ENCODE measurements around the gene SNTB2.
A peak's percentile ranks its signal among the peaks of the same experiment; 100 is the strongest.

The SNTB2 gene

DNA sequence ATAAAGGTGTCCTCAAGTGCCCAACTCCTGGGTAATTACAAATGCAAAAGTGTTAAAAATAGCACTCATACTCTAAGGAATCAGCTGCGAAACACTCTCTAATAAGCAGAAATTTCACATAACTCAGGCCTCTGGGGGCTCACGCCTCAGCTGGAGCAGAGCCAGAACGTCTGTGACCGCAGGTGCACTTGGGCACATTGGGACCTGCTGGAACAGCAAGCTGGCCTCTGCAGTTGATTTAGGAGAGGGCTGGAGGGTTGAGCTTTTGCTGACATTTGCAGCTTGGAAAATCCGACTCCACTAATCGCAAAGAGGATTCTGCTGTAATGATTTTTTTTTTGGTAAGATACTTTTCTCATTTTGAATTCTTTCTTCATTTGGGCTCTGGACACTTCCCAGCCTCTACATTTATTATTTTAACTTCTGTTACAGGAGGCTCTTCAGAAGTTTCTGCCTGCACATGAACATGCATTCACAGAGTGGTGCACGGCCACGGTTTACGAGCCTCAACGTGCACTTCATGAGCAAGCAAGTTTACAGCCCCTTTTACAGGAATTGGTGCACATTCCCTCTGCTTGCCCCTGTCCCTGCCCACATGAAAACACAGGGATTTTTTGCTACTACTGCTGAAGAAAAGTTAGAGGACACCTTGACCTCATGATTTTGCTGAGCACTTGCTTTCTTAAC is 4.1 kb upstream of the SNTB2 start:
- Histone ChIP-seq H3K4me3 (ENCODE audit: insufficient read depth in 1 of 2, low read depth in 1 of 2, low read length in 2 of 2) (peak overlapping the region in 1 of 2 experiments; percentile 28), H3K18ac (ENCODE audit: low read depth in 1 of 2, low read length in 2 of 2) (no peak overlapping the region), H3K27ac (ENCODE audit: low read length, poor library complexity, severe bottlenecking) (no peak overlapping the region), H3K23ac (ENCODE audit: low read length in 2 of 2) (no peak overlapping the region), H3K4me1 (ENCODE audit: control insufficient read depth, insufficient read depth, low read depth, low read length) (peaks cover 14% of the 10 kb centered on the region), H3K9ac (ENCODE audit: low read length) (peak overlapping the region; percentile 61), H2BK5ac (ENCODE audit: low read depth, low read length, poor library complexity, severe bottlenecking) (no peak overlapping the region), H2BK12ac (ENCODE audit: low read length in 2 of 2) (no peak overlapping the region), H2AK5ac (ENCODE audit: low read length, severe bottlenecking) (no peak overlapping the region), H2AFZ (ENCODE audit: low read depth, low read length) (no peak overlapping the region), H4K8ac (ENCODE audit: low read length) (no peak overlapping the region), H3K4me2 (ENCODE audit: low read length, poor library complexity, severe bottlenecking) (no peak overlapping the region), H3K36me3 (ENCODE audit: control insufficient read depth in 1 of 2, insufficient read depth in 2 of 2, low read depth in 1 of 2, low read length in 2 of 2) (no peaks in the 10 kb centered on the region), H2BK120ac (ENCODE audit: low read depth, low read length) (no peak overlapping the region), H3K27me3 (ENCODE audit: control insufficient read depth in 1 of 2, insufficient read depth in 1 of 2, low read length in 2 of 2) (no peaks in the 10 kb centered on the region), H2BK15ac (ENCODE audit: low read depth, poor library complexity, severe bottlenecking) (no peak overlapping the region), H3K9me3 (ENCODE audit: control insufficient read depth, low read length) (no peaks in the 10 kb centered on the region), H3K4ac (ENCODE audit: low read depth in 1 of 2, low read length in 2 of 2) (no peak overlapping the region), H3K14ac (ENCODE audit: low read length in 2 of 2) (no peak overlapping the region), H3K79me1 (replicated peaks; ENCODE audit: low read length, poor library complexity, severe bottlenecking) (peaks cover 1% of the 10 kb centered on the region), H4K91ac (ENCODE audit: low read length) (no peak overlapping the region)
- 54% methylated on average over 7 of the region's 10 CpGs for WGBS
- DNase-seq, result no peak

DNA sequence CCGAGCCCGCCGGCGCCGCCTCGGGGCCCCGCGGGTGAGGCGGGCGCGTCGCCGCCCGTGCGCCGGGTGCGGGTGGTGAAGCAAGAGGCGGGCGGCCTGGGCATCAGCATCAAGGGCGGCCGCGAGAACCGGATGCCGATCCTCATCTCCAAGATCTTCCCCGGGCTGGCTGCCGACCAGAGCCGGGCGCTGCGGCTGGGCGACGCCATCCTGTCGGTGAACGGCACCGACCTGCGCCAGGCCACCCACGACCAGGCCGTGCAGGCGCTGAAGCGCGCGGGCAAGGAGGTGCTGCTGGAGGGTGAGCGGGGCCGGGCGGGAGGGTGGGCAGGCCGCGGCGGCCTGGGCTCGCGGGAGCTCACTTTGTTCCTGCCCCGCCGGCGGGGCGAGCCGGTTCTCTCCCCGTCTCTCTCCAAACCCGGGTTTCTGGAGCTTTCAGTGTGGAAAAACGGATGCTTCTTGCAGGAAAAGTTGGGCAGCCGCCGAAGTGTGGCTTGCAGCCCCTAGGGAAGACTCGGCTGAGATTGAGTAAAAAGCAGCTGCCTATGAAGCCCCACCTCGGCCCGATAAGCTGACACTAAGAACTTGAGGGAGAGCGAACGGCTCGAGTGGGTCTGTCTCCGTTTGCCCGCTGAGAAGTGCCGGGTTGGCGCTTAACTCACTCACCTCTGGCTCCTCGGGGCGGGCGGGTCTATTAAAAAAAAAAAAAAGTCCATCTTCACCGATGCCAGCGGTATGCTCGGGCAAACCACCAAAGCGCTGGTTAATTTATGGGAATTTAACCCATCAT is 677 bp downstream of the SNTB2 start:
- H3K4ac ChIP-seq (ENCODE audit: low read depth in 1 of 2, low read length in 2 of 2), result peak overlapping the region in 1 of 2 experiments; percentile 75
- H4K8ac ChIP-seq (ENCODE audit: low read length), result peak overlapping the region; percentile 75
- no peaks in the 10 kb centered on the region for H3K36me3 ChIP-seq (ENCODE audit: control insufficient read depth in 1 of 2, insufficient read depth in 2 of 2, low read depth in 1 of 2, low read length in 2 of 2)
- peak overlapping the region; percentile 89 for H2BK15ac ChIP-seq (ENCODE audit: low read depth, poor library complexity, severe bottlenecking)
- peak overlapping the region; percentile 91 for H3K4me2 ChIP-seq (ENCODE audit: low read length, poor library complexity, severe bottlenecking)
- DNase-seq, result peak; percentile 66
- H3K18ac ChIP-seq (ENCODE audit: low read depth in 1 of 2, low read length in 2 of 2), result peak overlapping the region; percentile 96
- H3K27ac ChIP-seq (ENCODE audit: low read length, poor library complexity, severe bottlenecking), result peak overlapping the region; percentile 84
- peak overlapping the region; percentile 89 for H3K9ac ChIP-seq (ENCODE audit: low read length)
- H3K79me1 ChIP-seq (replicated peaks; ENCODE audit: low read length, poor library complexity, severe bottlenecking), result peaks cover 7% of the 10 kb centered on the region
- H3K4me3 ChIP-seq (ENCODE audit: insufficient read depth in 1 of 2, low read depth in 1 of 2, low read length in 2 of 2), result peak overlapping the region; percentile 89 to 93
- no peaks in the 10 kb centered on the region for H3K9me3 ChIP-seq (ENCODE audit: control insufficient read depth, low read length)
- H2BK12ac ChIP-seq (ENCODE audit: low read length in 2 of 2), result peak overlapping the region; percentile 35 to 93
- H2BK5ac ChIP-seq (ENCODE audit: low read depth, low read length, poor library complexity, severe bottlenecking), result peak overlapping the region; percentile 87
- H2AFZ ChIP-seq (ENCODE audit: low read depth, low read length), result no peak overlapping the region
- peaks cover 16% of the 10 kb centered on the region for H3K4me1 ChIP-seq (ENCODE audit: control insufficient read depth, insufficient read depth, low read depth, low read length)
- H3K23ac ChIP-seq (ENCODE audit: low read length in 2 of 2), result peak overlapping the region in 1 of 2 experiments; percentile 76
- H3K14ac ChIP-seq (ENCODE audit: low read length in 2 of 2), result peak overlapping the region; percentile 27 to 98
- WGBS, result under 1% methylated on average over 61 of the region's 76 CpGs
- H2AK5ac ChIP-seq (ENCODE audit: low read length, severe bottlenecking), result no peak overlapping the region
- no peaks in the 10 kb centered on the region for H3K27me3 ChIP-seq (ENCODE audit: control insufficient read depth in 1 of 2, insufficient read depth in 1 of 2, low read length in 2 of 2)
- peak overlapping the region; percentile 73 for H4K91ac ChIP-seq (ENCODE audit: low read length)
- H2BK120ac ChIP-seq (ENCODE audit: low read depth, low read length), result peak overlapping the region; percentile 78

DNA sequence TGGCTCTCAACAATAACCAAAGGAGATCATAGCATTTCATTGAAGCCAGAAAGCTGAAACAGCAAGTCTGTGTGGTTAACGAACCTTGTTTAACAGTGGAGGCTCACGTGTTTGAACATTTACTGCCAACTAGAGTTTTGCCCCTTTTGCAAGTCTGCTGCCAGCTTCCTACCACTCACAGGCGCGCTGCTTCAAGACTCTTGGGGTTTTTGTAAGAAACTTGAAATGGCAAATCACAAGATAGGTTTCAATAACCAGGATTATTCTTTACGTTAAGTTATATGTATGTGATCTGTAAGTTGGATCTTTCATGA is 1.2 kb downstream of the SNTB2 start:
- Histone ChIP-seq H2BK5ac (ENCODE audit: low read depth, low read length, poor library complexity, severe bottlenecking) (peak overlapping the region; percentile 3), H3K36me3 (ENCODE audit: control insufficient read depth in 1 of 2, insufficient read depth in 2 of 2, low read depth in 1 of 2, low read length in 2 of 2) (no peaks in the 10 kb centered on the region), H3K4me2 (ENCODE audit: low read length, poor library complexity, severe bottlenecking) (peak overlapping the region; percentile 91), H3K9me3 (ENCODE audit: control insufficient read depth, low read length) (no peaks in the 10 kb centered on the region), H3K4me1 (ENCODE audit: control insufficient read depth, insufficient read depth, low read depth, low read length) (peaks cover 12% of the 10 kb centered on the region), H3K27ac (ENCODE audit: low read length, poor library complexity, severe bottlenecking) (peak overlapping the region; percentile 84), H3K9ac (ENCODE audit: low read length) (peak overlapping the region; percentile 89), H2AFZ (ENCODE audit: low read depth, low read length) (no peak overlapping the region), H2BK12ac (ENCODE audit: low read length in 2 of 2) (no peak overlapping the region), H2AK5ac (ENCODE audit: low read length, severe bottlenecking) (no peak overlapping the region), H4K91ac (ENCODE audit: low read length) (no peak overlapping the region), H3K14ac (ENCODE audit: low read length in 2 of 2) (no peak overlapping the region), H2BK15ac (ENCODE audit: low read depth, poor library complexity, severe bottlenecking) (no peak overlapping the region), H3K27me3 (ENCODE audit: control insufficient read depth in 1 of 2, insufficient read depth in 1 of 2, low read length in 2 of 2) (no peaks in the 10 kb centered on the region), H3K4me3 (ENCODE audit: insufficient read depth in 1 of 2, low read depth in 1 of 2, low read length in 2 of 2) (peak overlapping the region; percentile 89 to 93), H3K4ac (ENCODE audit: low read depth in 1 of 2, low read length in 2 of 2) (peak overlapping the region in 1 of 2 experiments; percentile 67), H2BK120ac (ENCODE audit: low read depth, low read length) (no peak overlapping the region), H3K18ac (ENCODE audit: low read depth in 1 of 2, low read length in 2 of 2) (peak overlapping the region; percentile 9 to 43), H3K23ac (ENCODE audit: low read length in 2 of 2) (peak overlapping the region in 1 of 2 experiments; percentile 76), H4K8ac (ENCODE audit: low read length) (no peak overlapping the region), H3K79me1 (replicated peaks; ENCODE audit: low read length, poor library complexity, severe bottlenecking) (peaks cover 7% of the 10 kb centered on the region)
- DNase-seq, result no peak
- 10% methylated on average over 4 of the region's 5 CpGs for WGBS

DNA sequence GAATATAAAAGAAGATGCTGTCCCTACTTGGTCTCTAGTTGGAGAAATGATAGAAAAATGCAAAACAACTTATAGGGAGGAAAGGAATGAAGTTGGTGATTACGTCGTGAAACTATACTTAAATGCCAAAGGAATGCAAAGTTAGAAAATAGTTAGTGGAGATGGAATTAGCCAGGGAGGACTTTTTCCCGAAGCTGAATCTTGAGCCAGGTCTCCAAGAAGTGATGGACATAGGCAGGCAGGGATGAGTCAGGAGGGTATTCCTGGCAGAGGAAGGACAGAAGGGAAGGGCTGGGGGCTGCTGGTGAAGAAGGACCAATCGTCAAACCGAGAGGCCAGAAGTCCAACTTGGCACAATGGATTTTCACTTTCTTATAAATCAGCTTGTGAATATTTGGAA is 1.8 kb downstream of the SNTB2 start:
- Histone ChIP-seq H2BK15ac (ENCODE audit: low read depth, poor library complexity, severe bottlenecking) (no peak overlapping the region), H3K4ac (ENCODE audit: low read depth in 1 of 2, low read length in 2 of 2) (no peak overlapping the region), H4K8ac (ENCODE audit: low read length) (no peak overlapping the region), H3K36me3 (ENCODE audit: control insufficient read depth in 1 of 2, insufficient read depth in 2 of 2, low read depth in 1 of 2, low read length in 2 of 2) (no peaks in the 10 kb centered on the region), H2BK5ac (ENCODE audit: low read depth, low read length, poor library complexity, severe bottlenecking) (no peak overlapping the region), H3K18ac (ENCODE audit: low read depth in 1 of 2, low read length in 2 of 2) (no peak overlapping the region), H3K27ac (ENCODE audit: low read length, poor library complexity, severe bottlenecking) (peak overlapping the region; percentile 84), H3K79me1 (replicated peaks; ENCODE audit: low read length, poor library complexity, severe bottlenecking) (peaks cover 8% of the 10 kb centered on the region), H2AK5ac (ENCODE audit: low read length, severe bottlenecking) (peak overlapping the region; percentile 77), H3K4me3 (ENCODE audit: insufficient read depth in 1 of 2, low read depth in 1 of 2, low read length in 2 of 2) (peak overlapping the region; percentile 47 to 89), H3K9me3 (ENCODE audit: control insufficient read depth, low read length) (no peaks in the 10 kb centered on the region), H3K14ac (ENCODE audit: low read length in 2 of 2) (peak overlapping the region in 1 of 2 experiments; percentile 57), H3K4me2 (ENCODE audit: low read length, poor library complexity, severe bottlenecking) (peak overlapping the region; percentile 91), H4K91ac (ENCODE audit: low read length) (no peak overlapping the region), H2BK120ac (ENCODE audit: low read depth, low read length) (no peak overlapping the region), H3K9ac (ENCODE audit: low read length) (peak overlapping the region; percentile 89), H3K27me3 (ENCODE audit: control insufficient read depth in 1 of 2, insufficient read depth in 1 of 2, low read length in 2 of 2) (no peaks in the 10 kb centered on the region), H3K23ac (ENCODE audit: low read length in 2 of 2) (no peak overlapping the region), H2BK12ac (ENCODE audit: low read length in 2 of 2) (peak overlapping the region in 1 of 2 experiments; percentile 60), H3K4me1 (ENCODE audit: control insufficient read depth, insufficient read depth, low read depth, low read length) (peaks cover 10% of the 10 kb centered on the region), H2AFZ (ENCODE audit: low read depth, low read length) (no peak overlapping the region)
- WGBS, result 15% methylated on average over 3 of the region's 5 CpGs
- peak; percentile 55 for DNase-seq
